Fibroblast of gingiva (primary cell): Measurements from ENCODE around the gene PPP2R3B.
"Not testable (repeated sequence)": the region's sequence is repeated elsewhere in the genome, so short reads cannot be mapped to it uniquely, and the experiment has no call there.

ENCODE experiments used
- DNase-seq: peaks from one replicate; pipeline ENCODE4 v3.0.0-alpha.2; 2011; ENCODE audit warnings: low read depth

PPP2R3B gene

DNA sequence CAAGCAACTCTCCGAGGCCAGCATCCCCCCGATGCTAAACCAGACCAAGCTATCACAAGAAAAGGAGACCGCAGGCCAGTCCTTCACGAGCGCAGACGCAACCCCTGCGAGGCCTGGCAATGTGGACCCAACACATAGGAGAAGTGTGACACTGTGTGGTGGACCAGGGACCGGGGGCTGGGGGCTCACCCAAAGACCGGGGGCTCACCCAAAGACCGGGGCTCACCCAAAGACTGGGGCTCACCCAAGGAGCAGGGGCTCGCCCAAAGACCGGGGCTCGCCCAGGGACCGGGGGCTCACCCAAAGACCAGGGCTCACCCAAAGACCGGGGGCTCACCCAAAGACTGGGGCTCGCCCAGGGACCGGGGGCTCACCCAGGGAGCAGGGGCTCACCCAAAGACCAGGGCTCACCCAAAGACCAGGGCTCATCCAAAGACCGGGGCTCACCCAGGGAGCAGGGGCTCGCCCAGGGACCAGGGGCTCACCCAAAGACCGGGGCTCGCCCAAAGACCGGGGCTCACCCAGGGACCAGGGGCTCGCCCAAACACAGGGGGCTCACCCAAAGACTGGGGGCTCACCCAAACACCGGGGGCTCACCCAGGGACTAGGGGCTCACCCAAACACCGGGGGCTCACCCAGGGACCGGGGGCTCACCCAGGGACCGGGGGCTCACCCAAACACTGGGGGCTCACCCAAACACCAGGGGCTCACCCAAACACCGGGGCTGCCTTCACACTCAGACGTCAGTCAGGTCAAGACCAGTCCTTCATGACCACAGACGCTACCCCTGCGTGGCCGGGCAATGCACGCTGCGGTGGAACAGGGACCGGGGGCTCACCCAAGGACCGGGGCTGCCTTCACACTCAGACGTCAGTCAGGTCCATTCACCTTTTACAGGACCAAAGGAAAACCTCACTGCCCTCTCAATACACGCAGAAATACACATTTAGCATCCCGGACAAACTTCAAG is 32.9 kb downstream of the PPP2R3B start:
- DNase-seq = no peak

DNA sequence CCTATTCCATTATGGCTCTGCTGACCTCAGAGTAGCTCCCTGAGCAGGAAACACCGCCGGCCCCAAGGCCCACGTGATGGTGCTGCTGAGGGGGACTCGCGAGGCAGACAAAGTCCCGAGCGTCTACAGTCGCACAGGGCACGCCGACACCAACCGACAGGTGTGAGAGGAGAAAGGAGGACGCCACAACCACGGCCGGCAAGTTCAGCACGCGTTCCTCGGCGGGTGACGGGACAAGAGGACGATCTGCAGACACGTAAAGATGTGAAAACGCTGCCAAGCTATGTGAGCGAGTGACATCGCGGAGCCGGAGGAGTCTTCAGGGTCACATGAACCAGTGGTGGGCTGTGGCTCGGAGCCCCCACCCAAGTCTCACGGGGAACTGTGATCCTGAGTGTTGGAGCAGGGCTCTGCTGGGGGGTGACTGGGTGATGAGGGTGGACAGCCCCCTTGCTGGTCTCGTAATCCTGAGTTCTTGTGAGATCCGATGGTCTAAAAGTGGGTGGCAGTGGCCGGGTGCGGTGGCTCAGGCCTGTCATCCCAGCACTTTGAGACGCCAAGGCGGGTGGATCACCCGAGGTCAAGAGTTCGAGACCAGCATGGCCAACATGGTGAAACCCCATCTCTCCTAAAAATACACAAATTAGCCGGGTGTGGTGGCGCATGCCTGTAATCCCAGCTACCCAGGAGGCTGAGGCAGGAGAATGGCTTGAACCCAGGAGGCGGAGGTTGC is 34.0 kb downstream of the PPP2R3B start:
- DNase-seq = no peak

DNA sequence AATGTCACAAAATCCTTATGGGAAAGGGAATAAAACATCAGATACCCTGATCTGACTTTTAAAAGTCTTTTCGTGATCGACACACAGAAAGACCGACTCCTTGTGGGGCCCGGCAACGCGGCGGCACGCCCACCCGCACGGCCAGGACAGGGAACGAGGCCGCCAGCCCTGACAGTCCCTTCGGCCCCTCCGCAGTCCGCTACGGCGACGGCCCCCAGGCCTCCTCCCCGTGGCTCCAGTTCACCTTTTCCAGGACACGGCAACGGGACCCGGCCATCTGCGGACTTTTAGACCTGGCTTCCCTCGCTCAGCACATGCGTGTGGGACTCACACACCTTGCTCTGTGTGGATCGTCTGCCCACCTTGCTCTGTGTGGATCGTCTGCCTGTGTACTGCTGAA is 34.5 kb downstream of the PPP2R3B start:
- no peak for DNase-seq

DNA sequence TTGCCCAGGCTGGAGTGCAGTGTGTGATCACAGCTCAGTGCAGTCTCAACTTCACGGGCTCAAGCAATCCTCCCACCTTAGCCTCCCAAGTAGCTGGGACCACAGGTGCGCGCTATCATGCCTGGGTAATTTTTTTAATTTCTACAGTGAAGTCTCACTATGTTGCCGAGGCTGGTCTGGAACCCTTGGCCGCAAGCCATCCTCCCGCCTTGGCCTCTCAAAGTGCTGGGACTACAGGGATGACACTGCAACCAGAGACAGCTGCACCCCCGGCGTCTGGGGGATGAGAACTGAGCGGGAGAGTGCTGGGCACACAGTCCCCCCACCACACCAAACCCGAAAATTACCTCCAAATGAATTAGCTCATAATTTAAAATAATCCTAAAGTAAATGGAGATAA is 35.0 kb downstream of the PPP2R3B start:
- DNase-seq = no peak

DNA sequence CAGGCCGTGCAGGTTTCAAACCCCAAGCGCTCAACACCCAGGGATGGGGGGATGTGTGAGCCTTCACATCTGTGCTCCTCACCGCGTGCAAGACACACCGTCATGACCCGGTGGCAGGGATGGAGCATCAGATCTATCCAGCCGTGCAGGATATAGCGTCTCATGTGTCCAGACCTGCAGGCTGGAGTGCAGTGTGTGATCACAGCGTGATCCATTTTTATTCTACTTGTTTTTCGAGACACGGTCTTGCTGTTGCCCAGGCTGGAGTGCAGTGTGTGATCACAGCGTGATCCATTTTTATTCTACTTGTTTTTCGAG is 35.4 kb downstream of the PPP2R3B start:
- DNase-seq = not testable (repeated sequence)

DNA sequence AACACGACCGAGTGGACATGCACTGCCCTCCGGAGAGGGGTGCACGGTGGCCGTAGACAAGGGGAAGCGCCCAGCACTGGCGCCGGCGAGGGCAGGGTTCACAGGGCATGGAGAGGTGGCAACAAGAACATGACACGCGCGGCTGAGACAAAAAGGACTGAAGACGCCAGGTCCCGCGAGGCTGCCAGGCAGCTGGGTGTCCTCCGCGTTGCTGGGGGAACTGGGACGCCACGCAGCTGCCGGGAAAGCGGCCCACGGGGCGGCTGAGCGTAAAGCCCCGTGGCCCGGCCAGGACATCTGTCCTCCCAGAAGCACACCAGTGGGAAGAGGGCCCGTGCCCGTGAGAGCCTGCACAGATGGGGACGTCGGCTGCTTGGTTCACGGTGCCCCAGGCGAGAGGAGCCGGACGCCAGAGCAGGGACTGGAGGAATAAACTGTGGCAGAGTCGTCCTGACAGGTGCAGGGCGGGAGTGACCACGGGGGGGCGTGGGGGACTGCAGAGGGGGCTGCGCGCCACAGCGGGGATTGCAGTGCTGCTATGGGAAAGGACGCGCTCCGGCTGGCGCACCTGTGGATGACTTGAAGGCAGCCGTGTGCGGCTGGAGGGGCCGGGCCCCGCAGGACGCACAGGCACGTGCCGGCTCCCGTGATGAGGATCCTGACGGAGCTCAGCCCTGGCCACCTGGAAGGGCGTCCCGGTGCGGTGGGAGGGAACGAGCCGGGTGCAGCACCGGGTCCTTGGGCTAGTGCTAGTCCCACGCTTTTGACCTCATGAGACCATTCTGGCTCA is 36.0 kb downstream of the PPP2R3B start:
- DNase-seq = no peak

DNA sequence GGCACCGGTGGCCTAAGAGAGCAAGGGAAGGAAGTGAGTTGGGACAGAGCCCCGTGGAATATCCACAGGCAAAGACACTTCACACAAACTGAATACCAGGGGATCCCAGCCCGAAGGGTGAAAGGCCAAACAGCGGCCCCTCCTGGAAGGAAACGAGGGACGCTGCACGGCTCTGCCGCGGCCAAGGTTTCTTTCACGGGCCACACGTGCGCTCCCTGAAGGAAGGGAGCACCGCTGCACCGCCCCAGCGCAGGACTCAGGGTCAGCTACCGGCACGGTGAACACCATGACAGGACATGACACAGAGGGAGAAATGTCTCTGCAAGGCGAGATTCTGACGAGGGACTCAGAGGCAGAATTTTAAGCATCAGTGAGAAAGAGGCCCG is 36.6 kb downstream of the PPP2R3B start:
- no peak for DNase-seq

DNA sequence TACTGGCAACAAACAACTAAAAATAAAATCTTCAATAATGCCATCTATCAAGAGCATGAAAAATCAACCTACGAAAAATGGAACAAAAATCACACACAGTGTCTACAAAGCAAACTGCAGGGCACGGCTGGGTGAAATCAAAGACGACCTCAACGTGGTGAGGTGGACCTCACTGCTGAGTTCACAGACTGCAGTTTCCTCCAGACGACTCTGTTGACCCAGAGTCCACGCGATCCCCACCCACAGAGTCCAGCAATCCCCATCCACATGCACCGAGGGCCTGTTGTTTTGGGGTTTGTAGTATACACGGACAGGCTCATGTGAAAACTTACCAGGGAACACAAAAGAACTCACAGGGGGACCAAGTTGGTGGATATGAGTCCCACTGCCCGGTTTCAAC is 37.0 kb downstream of the PPP2R3B start:
- DNase-seq = no peak

DNA sequence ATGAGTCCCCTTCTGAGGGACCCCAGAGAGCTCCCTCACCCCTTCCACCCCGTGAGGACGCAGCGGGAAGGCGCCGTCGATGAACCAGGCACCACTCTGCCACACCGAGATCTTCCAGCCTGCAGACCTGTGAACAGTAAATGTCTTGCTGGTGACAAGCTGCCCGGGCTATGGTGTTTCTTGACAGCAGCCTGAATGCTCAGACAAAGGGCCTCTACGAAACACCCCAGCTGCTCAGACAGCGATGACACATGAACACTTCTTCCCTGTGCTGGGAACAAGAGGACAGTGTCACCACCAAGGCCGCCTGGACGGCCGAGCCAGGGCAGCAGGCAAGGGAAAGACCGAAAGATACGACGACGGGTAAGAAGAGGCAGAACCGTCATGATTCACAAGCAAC is 37.5 kb downstream of the PPP2R3B start:
- no peak for DNase-seq

DNA sequence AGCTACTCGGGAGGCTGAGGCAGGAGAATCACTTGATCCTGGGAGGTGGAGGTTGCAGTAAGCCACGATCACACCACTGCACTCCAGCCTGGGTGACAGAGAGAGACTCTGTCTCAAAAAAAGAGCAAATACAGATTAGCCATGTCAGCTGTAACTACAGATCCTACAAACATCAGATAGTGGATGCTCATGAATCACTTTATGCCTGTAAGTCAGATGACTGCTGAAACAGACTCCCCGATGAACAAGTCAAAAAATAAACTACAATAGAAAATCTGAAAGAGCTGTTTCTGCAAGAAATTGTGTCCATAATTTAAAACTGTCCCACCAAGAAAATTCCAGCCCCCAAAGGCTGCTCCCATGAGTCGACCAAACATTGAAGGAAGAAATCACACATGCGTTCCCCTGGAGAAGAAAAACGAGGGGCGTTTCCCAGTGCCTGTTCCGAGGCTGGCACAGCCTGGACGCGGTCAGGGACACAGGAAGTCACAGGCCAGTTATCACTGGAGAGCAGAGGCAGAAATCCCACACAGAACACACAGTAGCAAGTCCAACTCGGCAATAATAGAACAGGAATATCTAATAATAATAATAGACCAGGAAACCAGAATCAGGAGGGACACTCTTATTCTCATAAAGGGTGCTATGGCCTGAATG is 38.1 kb downstream of the PPP2R3B start:
- no peak for DNase-seq

DNA sequence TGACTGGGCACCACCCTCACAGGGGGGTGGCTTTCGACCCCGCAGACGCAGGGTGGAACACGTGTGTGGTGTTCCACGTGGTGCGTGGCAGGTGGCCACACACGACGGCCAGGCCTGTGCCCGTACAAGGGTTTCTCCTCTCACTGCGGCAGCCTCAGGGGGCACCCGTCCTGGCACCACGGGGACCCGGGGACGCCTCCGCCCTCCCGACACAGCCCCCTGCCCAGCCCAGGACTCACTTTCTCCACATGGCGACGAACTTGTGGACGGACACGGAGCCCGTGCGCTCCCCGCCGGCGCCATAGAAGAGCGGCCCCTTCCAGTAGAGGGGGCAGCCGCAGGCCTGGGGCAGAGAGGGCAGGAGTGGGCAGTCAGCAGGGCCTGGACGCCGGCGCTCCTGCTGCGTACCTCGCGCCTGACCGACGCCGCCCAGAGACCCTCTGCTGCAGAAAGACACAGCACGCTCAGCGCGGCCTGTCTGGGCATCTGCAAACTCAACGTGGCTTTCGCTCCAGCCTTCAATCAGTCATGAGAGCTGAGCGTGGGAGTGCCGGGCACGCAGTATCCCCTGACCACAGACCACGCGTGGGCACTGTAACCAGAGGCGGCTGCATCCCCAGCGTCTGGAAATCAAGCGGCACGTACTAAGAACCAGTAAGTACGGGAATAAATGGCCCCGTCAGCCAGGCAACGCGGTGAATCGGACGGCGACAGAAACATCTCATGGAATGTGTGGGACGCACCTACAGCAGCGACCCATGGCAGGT is 39.2 kb downstream of the PPP2R3B start:
- no peak for DNase-seq

DNA sequence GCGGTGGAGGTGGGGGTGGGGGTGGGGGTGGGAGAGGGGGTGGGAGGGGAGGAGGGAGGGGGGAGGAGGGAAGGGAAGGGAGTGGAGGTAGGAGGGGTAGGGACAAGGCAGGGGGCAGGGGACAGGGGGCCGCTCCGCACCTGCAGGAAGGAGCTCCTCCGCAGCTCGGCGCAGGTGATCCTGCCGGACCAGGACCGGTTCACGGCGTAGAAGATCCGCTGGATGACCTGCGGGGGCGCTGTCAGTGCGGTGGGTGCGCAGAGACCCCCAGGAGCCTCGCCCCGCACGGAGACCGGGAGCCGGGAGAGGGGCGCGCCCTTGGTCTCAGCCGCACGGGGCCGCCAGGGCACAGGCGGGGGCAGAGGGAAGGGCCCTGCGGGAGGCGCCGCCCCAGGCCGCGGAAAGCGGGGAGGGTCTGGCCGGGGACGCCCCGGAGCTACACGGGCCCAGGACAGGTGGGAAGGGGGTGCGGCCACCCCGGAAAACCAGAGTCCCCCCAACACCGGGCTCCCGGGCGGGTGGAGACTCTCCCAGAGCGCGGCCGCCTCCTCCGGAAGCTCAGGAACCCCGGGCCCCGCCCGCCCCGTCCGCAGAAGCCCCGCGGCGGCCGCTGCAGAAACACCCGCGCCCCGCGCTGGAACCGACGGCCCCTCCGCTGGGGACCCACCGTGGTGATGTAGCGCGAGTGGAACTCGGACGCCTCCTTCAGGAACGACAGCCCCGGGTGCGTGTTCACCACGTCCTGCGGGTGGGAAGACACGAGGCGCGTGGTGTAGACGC is 40.5 kb downstream of the PPP2R3B start:
- no peak for DNase-seq

DNA sequence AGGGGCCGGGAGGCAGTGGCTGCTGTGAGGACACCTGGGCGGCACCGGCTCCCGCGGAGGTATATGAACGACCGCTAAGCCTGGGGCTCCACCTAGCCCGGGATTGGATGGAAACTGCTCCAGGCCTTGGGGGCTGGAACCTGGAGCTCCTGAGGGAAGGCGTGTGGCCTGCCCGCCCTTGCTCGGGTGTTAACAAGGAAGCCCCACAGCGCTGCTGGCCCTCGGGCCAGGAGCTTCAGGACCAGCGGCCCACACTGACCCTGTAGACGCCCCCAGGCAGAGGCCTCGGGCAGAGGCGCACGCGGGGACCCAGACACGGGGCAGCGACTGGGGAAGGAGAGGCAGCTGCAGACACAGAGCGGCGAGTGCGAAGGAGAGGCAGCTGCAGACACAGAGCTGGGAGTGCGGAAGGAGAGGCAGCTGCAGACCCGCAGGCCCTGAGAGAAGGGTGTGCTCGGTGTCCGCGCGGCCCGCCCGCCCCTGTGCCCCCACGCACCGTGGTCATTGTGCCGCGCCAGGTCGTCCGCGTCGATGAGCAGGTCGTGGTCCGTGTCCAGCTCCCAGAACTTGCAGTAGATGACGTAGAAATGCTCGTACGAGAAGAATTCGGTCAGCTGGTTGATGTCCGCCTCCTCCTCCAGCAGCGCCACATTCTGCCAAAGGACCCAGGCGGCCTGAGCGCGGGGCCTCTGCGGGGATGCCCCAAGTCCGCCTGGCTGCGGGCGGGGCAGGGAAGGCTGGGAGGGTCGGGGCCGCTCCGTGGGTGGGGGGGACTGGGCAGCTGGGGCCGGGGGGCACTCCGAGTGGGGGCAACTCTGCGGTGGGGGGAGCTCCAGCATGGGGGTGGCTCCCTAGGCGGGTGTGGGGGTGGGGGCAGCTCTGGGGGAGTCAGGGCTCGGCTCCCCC is 41.4 kb downstream of the PPP2R3B start:
- no peak for DNase-seq

DNA sequence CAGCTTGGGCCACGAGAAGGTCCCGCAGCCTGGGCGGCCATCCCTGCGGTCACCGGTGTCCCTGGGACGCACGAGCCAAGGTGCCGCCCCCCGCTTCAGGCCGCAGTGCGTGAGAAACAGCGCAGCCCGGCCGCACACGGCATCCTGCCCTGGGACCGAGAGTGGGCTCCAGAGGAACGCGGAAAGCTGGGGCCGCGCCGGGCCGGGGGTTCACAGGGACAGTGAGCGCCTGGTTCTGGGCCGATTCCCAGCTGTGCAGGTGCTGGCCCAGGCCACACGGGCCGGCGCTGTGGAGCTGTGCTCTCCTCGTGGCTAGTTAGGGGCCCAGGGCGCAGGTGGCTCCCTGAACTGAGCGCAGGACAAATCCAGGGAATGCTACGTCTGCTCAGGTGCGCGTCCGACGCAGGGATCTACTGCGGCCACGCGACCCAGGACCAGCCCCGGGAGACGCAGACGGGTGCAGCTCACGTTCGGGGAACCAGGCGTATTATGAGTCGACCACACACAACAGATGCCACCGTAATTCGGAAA is 42.3 kb downstream of the PPP2R3B start:
- no peak for DNase-seq

DNA sequence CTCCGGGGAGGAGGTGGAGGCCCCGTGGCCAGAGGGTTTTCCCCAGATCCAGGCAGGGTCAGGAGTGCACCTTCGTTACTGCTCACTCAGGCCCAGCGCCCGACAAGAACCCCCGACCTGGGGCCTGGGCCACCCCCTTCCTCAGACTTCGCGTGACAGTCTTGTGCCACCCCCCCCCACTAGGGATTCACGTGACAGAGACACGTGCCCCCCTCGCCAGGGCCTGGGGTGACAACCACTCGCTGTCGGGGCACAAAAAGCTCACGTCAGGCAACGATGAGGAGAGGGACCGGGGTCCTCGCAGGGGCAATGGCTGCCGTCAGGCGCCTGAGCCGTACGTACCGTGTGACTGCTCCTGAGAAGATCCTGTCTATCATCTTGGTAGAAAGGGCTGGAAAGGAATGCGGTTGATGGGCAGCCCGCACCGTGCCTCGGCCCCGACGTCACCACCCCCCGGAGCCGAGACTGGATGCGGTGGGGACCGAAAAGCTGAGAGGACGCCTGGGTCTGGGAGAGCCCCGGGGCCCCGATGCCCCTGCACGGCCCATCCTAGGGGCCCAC is 45.1 kb downstream of the PPP2R3B start:
- DNase-seq = no peak

DNA sequence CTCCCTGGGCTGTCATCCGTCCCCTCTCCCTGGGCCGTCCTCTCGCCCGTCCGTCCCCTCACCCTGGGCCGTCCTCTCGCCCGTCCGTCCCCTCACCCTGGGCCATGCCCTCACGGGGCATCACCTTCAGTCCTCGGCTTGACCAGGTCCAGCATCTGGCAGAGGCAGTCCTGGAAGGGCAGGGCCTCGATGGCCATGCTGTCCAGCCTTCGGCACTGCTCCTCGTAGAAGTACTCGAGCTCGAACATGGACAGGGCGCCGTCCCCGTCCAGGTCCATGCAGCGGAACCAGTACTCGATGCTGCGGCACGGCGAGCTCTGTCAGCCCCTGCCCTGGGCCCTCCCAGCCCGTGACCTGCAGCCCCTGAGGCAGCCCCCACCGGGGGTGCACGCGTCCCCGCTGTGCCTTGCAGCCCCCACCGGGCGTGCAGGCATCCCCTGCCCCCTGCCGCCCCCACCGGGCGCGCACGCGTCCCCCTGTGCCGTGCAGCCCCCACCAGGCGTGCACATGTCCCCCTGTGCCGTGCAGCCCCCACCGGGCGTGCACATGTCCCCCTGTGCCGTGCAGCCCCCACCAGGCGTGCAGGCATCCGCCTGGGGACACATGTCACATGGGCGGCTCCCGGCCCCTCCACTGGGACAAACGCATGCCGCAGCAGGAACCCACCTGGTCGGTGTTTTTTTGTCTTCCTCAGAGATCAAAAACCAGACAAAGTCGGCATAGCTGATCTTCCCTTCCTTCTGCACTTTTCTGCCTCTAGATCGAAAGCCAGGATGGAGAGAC is 45.9 kb downstream of the PPP2R3B start:
- no peak for DNase-seq

DNA sequence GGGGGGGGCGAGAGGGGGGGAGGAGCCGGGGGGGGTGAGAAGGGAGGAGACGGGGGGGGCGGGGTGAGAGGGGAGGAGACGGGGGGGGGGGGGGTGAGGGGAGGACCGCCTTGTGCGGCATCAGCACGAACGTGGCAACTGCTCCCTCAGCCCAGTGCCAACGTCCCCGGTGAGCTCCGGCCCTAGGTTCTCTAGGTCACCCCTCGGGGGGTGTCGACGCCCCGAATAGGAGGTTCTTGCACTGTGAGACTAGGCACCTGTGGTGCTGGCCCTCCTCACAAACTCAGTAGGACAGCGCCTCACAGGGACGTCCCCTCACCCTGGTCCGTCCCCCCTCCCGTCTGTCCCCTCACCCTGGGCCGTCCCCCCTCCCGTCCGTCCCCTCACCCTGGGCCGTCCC is 46.6 kb downstream of the PPP2R3B start:
- no peak for DNase-seq

DNA sequence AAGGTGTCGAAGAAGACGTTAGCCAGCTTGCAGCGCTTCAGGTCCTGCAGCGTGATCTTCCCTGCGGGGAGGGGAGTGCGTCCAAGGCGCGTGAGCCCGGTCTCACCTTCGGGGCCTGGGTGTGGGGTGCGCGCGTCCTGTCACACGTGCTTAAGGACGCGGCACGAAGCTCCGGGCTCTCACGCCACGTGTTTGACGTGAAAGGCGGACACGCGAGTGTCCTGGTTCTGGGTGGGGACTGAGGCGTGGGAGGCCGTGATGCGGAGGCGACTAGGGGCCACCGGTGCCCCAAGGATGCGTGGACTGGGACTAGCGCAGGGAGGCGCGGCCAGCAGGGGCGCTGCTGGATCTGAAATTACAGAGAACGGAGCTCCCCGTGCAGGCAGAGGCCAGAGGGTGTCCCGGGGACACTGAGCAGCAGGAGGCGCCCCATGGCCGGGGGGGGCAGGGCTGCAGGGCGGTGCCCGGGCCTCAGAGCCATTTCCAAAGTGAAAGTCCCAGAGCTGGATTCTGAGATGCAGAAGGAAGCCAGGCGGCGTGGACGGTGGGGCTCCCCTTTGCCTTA is 47.8 kb downstream of the PPP2R3B start:
- DNase-seq = no peak
